Stimulated activated CD4-positive, alpha-beta T cell treated with anti-CD3 and anti-CD28 coated beads, Interleukin-4, amount 100 ng/mL, for 48 hours (primary cell): Measurements from ENCODE around the gene MYO1H.
"Not testable (repeated sequence)": the region's sequence is repeated elsewhere in the genome, so short reads cannot be mapped to it uniquely, and the experiment has no call there.

Experiments
- DNase-seq, 2 donors: peaks; one replicate each; pipeline ENCODE4 v3.0.0-alpha.2; 2020; ENCODE audit warnings: low read depth in 2 of 2

MYO1H gene

DNA sequence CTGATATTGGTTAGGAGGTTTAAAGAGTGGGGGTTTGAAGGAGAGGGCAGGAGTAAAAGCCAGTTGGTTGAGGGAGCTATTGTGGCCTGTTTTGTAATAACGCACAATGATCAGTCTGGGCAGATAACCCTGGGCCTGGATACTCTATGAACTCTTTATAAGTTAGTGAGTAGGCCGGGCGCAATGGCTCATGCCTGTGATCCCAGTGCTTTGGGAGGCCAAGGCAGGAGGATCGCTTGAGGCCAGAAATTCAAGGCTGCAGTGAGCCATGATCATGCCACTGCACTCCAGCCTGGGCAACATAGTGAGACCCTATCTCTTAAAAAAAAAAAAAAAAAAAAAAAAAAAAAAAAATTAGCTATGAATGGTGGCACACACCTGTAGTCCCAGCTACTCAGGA lies 58.4 kb downstream of the MYO1H start:
- not testable (repeated sequence) for DNase-seq

- DNase-seq: no peak
These were observed 71.3 kb downstream of the MYO1H start for GRCh38 chr12:109418848-109419480.

GRCh38 chr12:109421355-109422087 lies 73.8 kb downstream of the MYO1H start:
- DNase-seq: no peak

DNA sequence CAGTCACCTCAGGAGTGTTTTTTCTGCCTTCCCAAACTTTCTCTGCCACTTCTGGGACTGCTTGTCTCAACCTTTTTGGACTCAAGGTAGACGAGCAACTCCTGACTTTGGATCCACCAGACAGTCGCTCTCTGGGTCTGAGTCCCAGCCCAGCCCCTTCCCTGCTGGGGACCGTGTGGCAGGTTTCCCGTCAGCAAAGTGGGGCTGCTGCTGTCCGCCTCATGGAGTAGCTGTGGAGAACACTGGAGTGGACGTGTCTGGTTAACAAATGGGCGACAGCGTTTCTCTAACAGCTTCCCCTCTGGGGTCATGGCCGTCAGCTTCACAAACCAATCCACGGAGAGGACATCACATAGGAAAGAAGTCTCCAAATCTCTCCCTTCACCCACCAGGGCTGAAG lies 74.6 kb downstream of the MYO1H start:
- DNase-seq: no peak

- DNase-seq: no peak
These were observed 75.7 kb downstream of the MYO1H start for GRCh38 chr12:109423392-109423791.

GRCh38 chr12:109428037-109428629 lies 80.4 kb downstream of the MYO1H start:
- peak; percentile 61 to 69 for DNase-seq

GRCh38 chr12:109428804-109429203 lies 81.1 kb downstream of the MYO1H start:
- not testable (repeated sequence) for DNase-seq

DNA sequence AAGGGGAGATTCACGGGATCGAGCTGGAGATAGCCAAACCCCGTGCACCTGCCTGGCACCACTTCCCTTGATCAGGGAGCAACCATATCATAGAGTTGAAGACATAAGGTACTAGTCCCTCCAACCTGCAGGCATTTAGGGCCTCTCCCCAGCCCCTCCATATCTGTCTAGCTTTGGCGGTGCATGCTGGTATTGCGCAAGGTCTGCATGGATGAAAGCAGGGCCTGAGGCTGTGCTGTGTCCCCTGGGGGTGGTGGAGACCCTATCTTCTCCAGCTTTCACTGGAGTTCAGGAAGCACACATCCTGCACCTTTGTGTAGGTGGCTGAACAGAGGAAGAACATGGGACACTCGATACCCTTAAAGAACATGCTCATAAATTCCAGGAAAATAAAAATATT lies 82.5 kb downstream of the MYO1H start:
- DNase-seq: no peak

DNA sequence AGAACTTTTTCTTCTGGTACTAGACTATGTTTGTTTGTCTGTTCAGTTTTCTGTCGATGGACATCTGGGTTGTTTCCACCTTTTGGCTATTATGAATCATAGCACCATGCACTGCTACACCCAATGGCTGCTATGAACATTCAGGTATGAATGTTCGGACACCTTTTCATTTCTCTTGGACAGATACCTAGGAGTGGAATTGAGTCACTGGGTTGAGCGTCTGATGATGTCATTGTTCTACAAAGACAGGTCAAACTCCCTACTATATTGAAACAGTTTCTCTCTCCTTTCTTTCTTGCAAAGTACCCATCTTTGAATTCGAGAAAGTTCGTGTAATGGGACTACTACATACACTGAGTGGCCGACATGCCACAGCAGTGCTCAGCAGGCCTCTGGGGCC lies 84.7 kb downstream of the MYO1H start:
- DNase-seq: no peak

DNA sequence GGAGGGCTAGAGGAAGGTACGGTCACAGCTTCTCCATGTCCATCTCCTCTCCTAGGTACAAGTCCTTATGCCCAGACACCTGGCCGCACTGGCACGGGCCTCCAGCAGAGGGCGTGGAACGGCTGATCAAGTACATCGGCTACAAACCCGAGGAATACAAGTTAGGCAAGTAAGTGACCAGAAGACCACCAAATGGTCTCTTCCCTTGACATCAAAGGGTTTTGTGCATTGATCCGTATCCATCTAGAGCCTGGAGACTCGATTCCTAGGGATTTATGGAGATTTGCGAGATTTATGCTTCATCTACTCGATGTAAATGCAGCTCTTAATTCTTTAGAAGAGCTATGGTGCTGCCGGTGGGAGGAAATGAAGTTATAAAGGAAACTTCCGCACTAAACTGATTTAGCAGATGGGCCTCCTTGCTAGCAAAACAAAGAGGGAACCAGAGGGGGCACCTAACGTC lies 85.2 kb downstream of the MYO1H start:
- peak; percentile 73 to 74 for DNase-seq

DNA sequence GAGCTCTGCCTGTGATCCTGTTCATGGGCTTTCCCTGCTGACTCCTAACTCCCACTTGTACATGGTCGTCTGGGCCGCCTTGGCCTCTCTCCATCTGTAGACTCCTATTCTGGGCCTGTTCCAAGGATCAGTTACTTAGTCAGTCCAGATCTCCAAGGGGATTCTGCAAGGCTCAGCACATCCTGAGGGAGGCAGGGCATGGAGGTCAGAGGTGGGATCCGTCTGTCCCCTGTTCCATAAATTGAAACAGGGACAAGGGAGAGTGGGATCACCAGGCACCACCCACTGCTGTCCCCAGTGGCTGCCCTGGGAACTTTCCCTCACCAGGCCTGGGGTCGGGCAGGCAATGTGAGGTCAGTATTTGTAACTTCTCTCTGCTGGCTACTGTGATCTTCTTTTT lies 85.9 kb downstream of the MYO1H start:
- no peak for DNase-seq

GRCh38 chr12:109434582-109434981 lies 86.9 kb downstream of the MYO1H start:
- no peak for DNase-seq

- no peak for DNase-seq
These were observed 87.9 kb downstream of the MYO1H start for GRCh38 chr12:109435428-109436187.

- no peak for DNase-seq
These were observed 88.5 kb downstream of the MYO1H start for GRCh38 chr12:109436188-109436560.

- DNase-seq: no peak
These were observed 91.5 kb downstream of the MYO1H start for GRCh38 chr12:109439181-109439580.

GRCh38 chr12:109439951-109440350 lies 92.3 kb downstream of the MYO1H start:
- not testable (repeated sequence) for DNase-seq

GRCh38 chr12:109440851-109441490 lies 93.3 kb downstream of the MYO1H start:
- DNase-seq: no peak

GRCh38 chr12:109443794-109444193 lies 96.1 kb downstream of the MYO1H start:
- no peak for DNase-seq

GRCh38 chr12:109444259-109444658 lies 96.6 kb downstream of the MYO1H start:
- DNase-seq: no peak

DNA sequence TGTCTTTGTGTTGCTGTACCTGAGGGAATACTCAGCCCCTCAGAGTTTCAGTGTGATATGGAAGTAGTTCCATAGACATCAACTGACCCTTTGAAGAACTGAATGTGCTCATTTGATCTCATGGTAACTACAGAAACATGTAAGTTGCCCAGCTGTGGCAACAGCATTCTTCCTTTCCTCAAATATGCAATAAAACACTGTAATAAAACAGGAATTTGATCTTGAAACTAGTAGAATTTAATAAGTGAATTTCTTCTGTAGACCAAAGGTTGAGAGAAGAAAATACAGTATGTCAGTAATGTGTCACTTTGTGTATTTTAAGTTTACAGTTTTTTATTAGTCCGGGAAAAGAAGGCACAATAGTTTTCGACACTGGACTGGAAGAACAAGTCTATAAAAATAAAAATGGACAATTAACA lies 97.5 kb downstream of the MYO1H start:
- DNase-seq: no peak

DNA sequence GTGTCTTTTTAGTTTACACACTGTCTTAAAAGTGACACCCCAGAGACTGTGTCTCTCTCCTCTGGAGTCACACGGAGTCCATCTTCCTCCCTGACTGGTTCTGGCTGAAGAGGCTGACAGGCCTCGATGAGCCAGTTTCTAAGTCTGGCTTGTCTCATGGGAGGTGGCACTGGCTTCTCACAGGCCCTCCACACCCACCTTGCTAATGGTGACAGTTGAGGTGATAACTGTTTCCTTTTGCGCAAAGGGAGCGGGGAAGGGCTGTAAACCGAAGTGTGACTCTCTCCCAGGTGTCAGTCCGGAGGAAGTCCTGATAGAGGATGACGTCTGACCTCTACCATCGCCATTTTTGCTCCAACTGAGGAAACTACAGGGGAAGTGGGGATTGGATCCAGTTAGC lies 99.2 kb downstream of the MYO1H start:
- no peak for DNase-seq

DNA sequence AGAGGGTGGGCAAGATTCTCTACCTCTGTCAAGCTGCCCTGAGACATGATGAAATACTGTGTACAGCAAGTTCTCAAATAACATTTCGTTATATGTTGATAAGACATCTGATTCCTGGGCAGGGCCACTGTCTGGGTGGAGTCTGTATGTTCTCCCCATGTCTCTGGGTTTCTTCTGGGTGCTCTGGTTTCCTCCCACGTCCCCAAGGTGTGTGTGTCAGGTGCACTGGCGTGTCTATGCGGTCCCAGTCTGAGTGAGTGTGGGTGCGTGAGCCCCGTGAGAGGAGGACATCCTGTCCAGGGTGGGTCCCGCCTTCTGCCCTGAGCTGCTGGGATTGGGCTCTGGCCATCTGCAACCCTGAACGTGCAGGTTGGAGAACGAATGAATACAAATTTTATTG lies 99.8 kb downstream of the MYO1H start:
- DNase-seq: no peak
